IMR-90 (cell line): Measurements from ENCODE around the gene WWC1. TPM values are rescaled to one million over a fixed set of nuclear protein-coding genes. Genes with fewer than 3 reads are reported as not detected.

Experiments
- ATAC-seq: fragments of 200-7000 bp; cut with Tn5 transposase; 2 replicates; pipeline ENCODE4 v1.9.1; 2020; ENCODE audit warnings: low read depth, mild to moderate bottlenecking, moderate library complexity
- BruUV-seq: library from RNA; stranded (reverse); fragments of 400-500 nt; replicated peaks from 2 replicates; lab custom pipeline; 2021; lab: Mats Ljungman, UMichigan
- CTCF ChIA-PET: fragments of 300-600 bp; formaldehyde crosslinking; extraction: SDS; loops from one replicate; lab custom pipeline; 2021; ENCODE audit warnings: antibody characterized with exemption; lab: Yijun Ruan, JAX
- POLR2A ChIA-PET: fragments of 300-600 bp; sonication (Branson Sonifier 250); formaldehyde crosslinking; loops from one replicate; lab custom pipeline; 2022; ENCODE audit warnings: antibody characterized with exemption; ENCODE audit not compliant: unreplicated experiment; lab: Charles Lee
- DNase-seq: peaks from one replicate; pipeline ENCODE4 v3.0.0; 2013
- H2AFZ ChIP-seq: replicated peaks from 2 replicates; pipeline ENCODE3; 2013; ENCODE audit warnings: low read length, mild to moderate bottlenecking; ENCODE audit not compliant: poor library complexity
- H2AK5ac ChIP-seq: 2 replicates; pipeline ENCODE4 v1.6.1; 2013; ENCODE audit warnings: low read depth, low read length, inconsistent platforms
- H2AK9ac ChIP-seq: replicated peaks from 2 replicates; pipeline ENCODE3; 2013; ENCODE audit warnings: mild to moderate bottlenecking, low read depth, low read length, moderate library complexity; ENCODE audit not compliant: poor library complexity
- H2BK120ac ChIP-seq: 2 replicates; pipeline ENCODE4 v1.6.1; 2013; ENCODE audit warnings: low read depth, low read length, inconsistent platforms
- H2BK15ac ChIP-seq: 3 replicates; pipeline ENCODE4 v1.6.1; 2013; ENCODE audit warnings: low read depth, low read length, inconsistent platforms
- H2BK20ac ChIP-seq: 2 replicates; pipeline ENCODE4 v1.6.1; 2013; ENCODE audit warnings: low read depth, mild to moderate bottlenecking, inconsistent platforms, low read length, moderate library complexity
- H2BK5ac ChIP-seq: 2 replicates; pipeline ENCODE4 v1.6.1; 2013; ENCODE audit warnings: mild to moderate bottlenecking, low read depth, low read length, inconsistent platforms; ENCODE audit not compliant: poor library complexity, severe bottlenecking
- H3K14ac ChIP-seq: replicated peaks from 2 replicates; pipeline ENCODE4 v1.6.1; 2013; ENCODE audit warnings: low read depth, low read length, inconsistent platforms
- H3K18ac ChIP-seq: 2 replicates; pipeline ENCODE4 v1.6.1; 2013; ENCODE audit warnings: low read depth, low read length, control low read depth
- H3K23ac ChIP-seq: 2 replicates; pipeline ENCODE4 v1.6.1; 2013; ENCODE audit warnings: low read depth, low read length, inconsistent platforms
- H3K27ac ChIP-seq: 2 replicates; pipeline ENCODE4 v1.5.1; 2013; ENCODE audit warnings: mild to moderate bottlenecking, control low read depth, low read length; ENCODE audit not compliant: insufficient read depth
- H3K27me3 ChIP-seq: 2 replicates; pipeline ENCODE4 v1.6.1; 2013; ENCODE audit warnings: low read length; ENCODE audit not compliant: control insufficient read depth, insufficient read depth
- H3K36me3 ChIP-seq: 2 replicates; pipeline ENCODE4 v1.6.1; 2013; ENCODE audit warnings: low read length, mixed read lengths; ENCODE audit not compliant: control insufficient read depth, insufficient read depth
- H3K4ac ChIP-seq: 2 replicates; pipeline ENCODE4 v1.6.1; 2013; ENCODE audit warnings: low read depth, low read length, inconsistent platforms
- H3K4me1 ChIP-seq: 2 replicates; pipeline ENCODE4 v1.6.1; 2013; ENCODE audit warnings: low read length, mixed read lengths; ENCODE audit not compliant: control insufficient read depth, insufficient read depth
- H3K4me2 ChIP-seq: 2 replicates; pipeline ENCODE4 v1.6.1; 2013; ENCODE audit warnings: low read depth, mild to moderate bottlenecking, control low read depth, low read length, moderate library complexity
- H3K4me3 ChIP-seq: 2 replicates; pipeline ENCODE4 v1.5.1; 2013; ENCODE audit warnings: low read depth, mild to moderate bottlenecking, control low read depth, low read length, moderate library complexity; ENCODE audit not compliant: insufficient read depth
- H3K56ac ChIP-seq: 2 replicates; pipeline ENCODE4 v1.6.1; 2013; ENCODE audit warnings: low read length, inconsistent platforms; ENCODE audit not compliant: insufficient read depth; ENCODE audit errors: extremely low read depth
- H3K79me1 ChIP-seq, 2 experiments: 2 replicates each; pipeline ENCODE4 v1.6.1; 2013; ENCODE audit warnings: low read length in 2 of 2, inconsistent platforms in 1 of 2, low read depth in 1 of 2
- H3K9ac ChIP-seq: 2 replicates; pipeline ENCODE4 v1.6.1; 2013; ENCODE audit warnings: low read depth, low read length, control low read depth
- H3K9me1 ChIP-seq: 2 replicates; pipeline ENCODE4 v1.6.1; 2013; ENCODE audit warnings: low read length, inconsistent platforms; ENCODE audit not compliant: insufficient read depth
- H3K9me3 ChIP-seq: 2 replicates; pipeline ENCODE4 v1.6.1; 2013; ENCODE audit warnings: low read length; ENCODE audit not compliant: control insufficient read depth, insufficient read depth
- H4K20me1 ChIP-seq: 2 replicates; pipeline ENCODE4 v1.6.1; 2013; ENCODE audit warnings: low read length, inconsistent platforms; ENCODE audit not compliant: insufficient read depth
- H4K5ac ChIP-seq: 2 replicates; pipeline ENCODE4 v1.6.1; 2013; ENCODE audit warnings: mild to moderate bottlenecking, low read depth, low read length, control low read depth
- H4K8ac ChIP-seq, 2 experiments: 2 replicates each; pipeline ENCODE4 v1.6.1; 2013; ENCODE audit warnings: low read depth in 2 of 2, low read length in 2 of 2, control low read depth in 1 of 2, inconsistent platforms in 1 of 2
- H4K91ac ChIP-seq: 2 replicates; pipeline ENCODE4 v1.6.1; 2013; ENCODE audit warnings: low read depth, low read length, inconsistent platforms; ENCODE audit not compliant: insufficient read depth
- CHD1 ChIP-seq: IDR thresholded peaks from 2 replicates; pipeline ENCODE4 v1.6.1; 2012; ENCODE audit warnings: low read depth, low read length, improper control_type of control experiment
- FOS ChIP-seq: fragments of 150-350 bp; IDR thresholded peaks from 2 replicates; pipeline ENCODE4 v1.6.1; 2016; ENCODE audit warnings: low read depth, low read length
- MAFK ChIP-seq: IDR thresholded peaks from 2 replicates; pipeline ENCODE4 v1.6.1; 2012; ENCODE audit warnings: low read depth, low read length, improper control_type of control experiment
- MAZ ChIP-seq: IDR thresholded peaks from 2 replicates; pipeline ENCODE4 v1.6.1; 2012; ENCODE audit warnings: low read depth, mild to moderate bottlenecking, low read length, improper control_type of control experiment, moderate library complexity, borderline replicate concordance
- MXI1 ChIP-seq: IDR thresholded peaks from 2 replicates; pipeline ENCODE4 v1.6.1; 2012; ENCODE audit warnings: low read depth, mild to moderate bottlenecking, low read length, moderate library complexity, borderline replicate concordance
- NFE2L2 ChIP-seq: fragments of 150-350 bp; IDR thresholded peaks from 2 replicates; pipeline ENCODE4 v1.6.1; 2016; ENCODE audit warnings: low read depth, mild to moderate bottlenecking, low read length
- POLR2A ChIP-seq: IDR thresholded peaks from 2 replicates; pipeline ENCODE4 v1.6.1; 2012; ENCODE audit warnings: mild to moderate bottlenecking, low read depth, low read length
- RAD21 ChIP-seq: IDR thresholded peaks from 2 replicates; pipeline ENCODE4 v1.6.1; 2012; ENCODE audit warnings: low read length, improper control_type of control experiment
- RCOR1 ChIP-seq: IDR thresholded peaks from 2 replicates; pipeline ENCODE4 v1.6.1; 2012; ENCODE audit warnings: mild to moderate bottlenecking, low read length, improper control_type of control experiment; ENCODE audit not compliant: insufficient replicate concordance
- RFX5 ChIP-seq: IDR thresholded peaks from 2 replicates; pipeline ENCODE4 v1.8.0; 2012; ENCODE audit warnings: low read depth, mild to moderate bottlenecking, low read length, moderate library complexity
- SMC3 ChIP-seq: fragments of 150-350 bp; IDR thresholded peaks from 2 replicates; pipeline ENCODE4 v1.6.1; 2016; ENCODE audit warnings: low read depth, mild to moderate bottlenecking, antibody characterized with exemption, low read length, moderate library complexity
- WGBS, 2 experiments: methylation state at CpG; one replicate each; pipeline versions ENCODE4 v1.1.5 to v1.1.7; 2013; ENCODE audit warnings: missing lambda C conversion rate in 2 of 2; ENCODE audit not compliant: insufficient read length in 1 of 2; ENCODE audit errors: extremely low coverage in 2 of 2; 5-methylcytosine and 5-hydroxymethylcytosine counted together
- dilution Hi-C: fragments of 300-500 bp; cut with HindIII; formaldehyde crosslinking; loops from one replicate; pipeline ENCODE4 v1.14.3; 2018; ENCODE audit warnings: low sequenced_read_pairs; ENCODE audit not compliant: unreplicated experiment
- in situ Hi-C: fragments of 300-500 bp; cut with MboI; formaldehyde crosslinking; loops from 3 replicates; pipeline ENCODE4 v1.14.3; 2019; ENCODE audit warnings: low sequenced_read_pairs, inconsistent platforms, mixed read lengths
- intact Hi-C: fragments of 100-400 bp; cut with micrococcal nuclease; formaldehyde crosslinking; loops from 2 replicates; pipeline ENCODE4 v1.10.0; 2022
- polyA plus RNA-seq, 3 experiments: library from polyadenylated mRNA; depleted of rRNA; stranded (reverse); fragments of >200 nt; gene quantifications; 2 replicates each; pipeline ENCODE4 v1.2.3, GENCODE V29; 2012; ENCODE audit warnings: low replicate concordance in 1 of 3
- total RNA-seq: library from RNA; depleted of rRNA; stranded (reverse); fragments of >200 nt; gene quantifications from 2 replicates; pipeline ENCODE4 v1.2.3, GENCODE V29; 2012
- TF ChIP-seq, protein P1 (sequence below): fragments of 150-350 bp; IDR thresholded peaks from 2 replicates; pipeline ENCODE4 v1.6.1; 2016; ENCODE audit warnings: low read depth, mild to moderate bottlenecking, low read length, moderate library complexity, borderline replicate concordance
- TF ChIP-seq, protein P2 (sequence below): fragments of 150-350 bp; IDR thresholded peaks from 2 replicates; pipeline ENCODE4 v1.6.1; 2017; ENCODE audit warnings: mild to moderate bottlenecking, antibody characterized with exemption, low read length, low read depth

WWC1 gene
- total and polyA plus RNA-seq, 2 of the 4 experiments (the other 2 are of a cell fraction): 9.1 to 10.3 TPM

DNA sequence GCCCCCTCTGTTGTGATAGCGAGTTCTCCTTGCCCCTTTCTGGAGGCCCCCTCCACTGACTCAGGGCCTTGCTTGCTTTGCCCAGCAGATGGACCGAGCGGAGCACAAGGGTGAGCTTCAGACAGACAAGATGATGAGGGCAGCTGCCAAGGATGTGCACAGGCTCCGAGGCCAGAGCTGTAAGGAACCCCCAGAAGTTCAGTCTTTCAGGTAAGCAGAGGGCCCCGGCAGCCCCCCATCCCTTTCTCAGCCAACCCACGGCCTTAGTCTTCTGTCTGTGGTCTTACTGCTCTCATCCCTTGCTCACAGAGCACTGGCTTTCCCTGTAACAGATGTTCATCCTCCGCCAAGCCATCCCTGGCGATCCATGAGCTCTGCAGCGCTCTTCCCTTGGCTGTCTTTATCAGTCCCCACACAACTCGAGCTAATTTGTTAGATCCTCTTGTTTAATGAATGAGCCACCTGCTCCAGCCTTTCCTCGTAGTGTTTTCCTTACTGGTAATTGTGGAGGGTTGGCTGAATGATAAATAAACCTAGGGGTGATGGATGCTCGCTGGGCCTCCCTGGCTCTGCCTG lies 176.4 kb downstream of the WWC1 start:
- Histone ChIP-seq H2BK15ac (no peak overlapping the region), H4K20me1 (no peaks in the 10 kb centered on the region; the same call in 1 of the 2 replicates), H2AK5ac (no peak overlapping the region), H4K8ac (no peak overlapping the region), H2AFZ (no peak overlapping the region), H3K4me2 (no peak overlapping the region), H3K27me3 (no peaks in the 10 kb centered on the region), H4K5ac (no peak overlapping the region), H3K9ac (no peak overlapping the region), H3K9me3 (no peaks in the 10 kb centered on the region), H3K14ac (no peak overlapping the region), H2BK5ac (no peak overlapping the region), H3K27ac (no peak overlapping the region), H3K79me1 (peaks cover 0 to 3% of the 10 kb centered on the region in 2 experiments; a peak in 1 of 4 replicates), H3K56ac (no peak overlapping the region), H2BK20ac (no peak overlapping the region), H3K4me1 (peaks cover 17% of the 10 kb centered on the region), H4K91ac (no peak overlapping the region; the same call in 1 of the 2 replicates), H3K9me1 (peaks cover 23% of the 10 kb centered on the region), H3K23ac (no peak overlapping the region), H3K18ac (no peak overlapping the region), H3K4me3 (no peak overlapping the region), H3K4ac (no peak overlapping the region), H2AK9ac (no peak overlapping the region), H2BK120ac (no peak overlapping the region), H3K36me3 (peaks cover 4% of the 10 kb centered on the region; the same call in 1 of the 2 replicates)
- BruUV-seq: no TSS peak
- ATAC-seq: no peak
- in situ Hi-C loops: no loop called here
- dilution Hi-C loops: no loop called here
- POLR2A ChIA-PET: no interaction called here
- intact Hi-C loops: no loop called here
- TF ChIP-seq MAZ (no peak), RCOR1 (no peak), NFE2L2 (no peak), FOS (no peak), MXI1 (no peak), RFX5 (no peak), RAD21 (no peak), POLR2A (no peak), SMC3 (no peak), CHD1 (no peak), MAFK (no peak)
- TF ChIP-seq, protein P1, sequence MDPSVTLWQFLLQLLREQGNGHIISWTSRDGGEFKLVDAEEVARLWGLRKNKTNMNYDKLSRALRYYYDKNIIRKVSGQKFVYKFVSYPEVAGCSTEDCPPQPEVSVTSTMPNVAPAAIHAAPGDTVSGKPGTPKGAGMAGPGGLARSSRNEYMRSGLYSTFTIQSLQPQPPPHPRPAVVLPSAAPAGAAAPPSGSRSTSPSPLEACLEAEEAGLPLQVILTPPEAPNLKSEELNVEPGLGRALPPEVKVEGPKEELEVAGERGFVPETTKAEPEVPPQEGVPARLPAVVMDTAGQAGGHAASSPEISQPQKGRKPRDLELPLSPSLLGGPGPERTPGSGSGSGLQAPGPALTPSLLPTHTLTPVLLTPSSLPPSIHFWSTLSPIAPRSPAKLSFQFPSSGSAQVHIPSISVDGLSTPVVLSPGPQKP: no peak
- TF ChIP-seq, protein P2, sequence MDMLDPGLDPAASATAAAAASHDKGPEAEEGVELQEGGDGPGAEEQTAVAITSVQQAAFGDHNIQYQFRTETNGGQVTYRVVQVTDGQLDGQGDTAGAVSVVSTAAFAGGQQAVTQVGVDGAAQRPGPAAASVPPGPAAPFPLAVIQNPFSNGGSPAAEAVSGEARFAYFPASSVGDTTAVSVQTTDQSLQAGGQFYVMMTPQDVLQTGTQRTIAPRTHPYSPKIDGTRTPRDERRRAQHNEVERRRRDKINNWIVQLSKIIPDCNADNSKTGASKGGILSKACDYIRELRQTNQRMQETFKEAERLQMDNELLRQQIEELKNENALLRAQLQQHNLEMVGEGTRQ: no peak
- WGBS, 2 experiments: 81% methylated on average over 6 of the region's 12 CpGs; no CpG with 5 or more reads in 1 of the 2 experiments
- CTCF ChIA-PET: no interaction called here
- no peak for DNase-seq
